Stimulated activated CD8-positive, alpha-beta memory T cell treated with anti-CD3 and anti-CD28 coated beads, Interleukin-12 subunit alpha, Interleukin-12 subunit beta, amount 100 ng/mL, for 4 hours (primary cell): ENCODE data around the gene LRRC4C.

ENCODE experiments used
- DNase-seq: peaks from one replicate; pipeline ENCODE4 v3.0.0-alpha.2; 2020; ENCODE audit warnings: low read depth

The LRRC4C gene

DNA sequence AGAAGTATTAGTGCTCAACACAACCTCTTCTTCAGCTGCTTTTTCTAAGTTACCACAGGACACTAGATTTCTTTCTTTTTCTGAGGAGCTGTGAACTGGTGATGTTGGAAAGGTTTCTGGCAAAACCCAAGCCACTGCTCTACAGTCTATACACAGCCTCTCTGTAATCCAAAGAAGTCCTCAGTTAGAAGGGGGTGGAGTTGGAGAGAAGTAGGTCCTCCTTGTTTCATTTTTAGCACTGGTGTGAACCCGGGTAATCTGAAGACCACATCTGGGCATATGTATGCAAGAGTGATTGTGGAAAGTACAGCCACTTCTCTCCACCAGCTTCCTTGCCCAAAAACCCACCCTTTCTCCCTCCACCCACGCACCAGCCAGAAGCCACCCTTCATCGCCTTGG lies 1168.1 kb downstream of the LRRC4C start:
- DNase-seq = no peak

DNA sequence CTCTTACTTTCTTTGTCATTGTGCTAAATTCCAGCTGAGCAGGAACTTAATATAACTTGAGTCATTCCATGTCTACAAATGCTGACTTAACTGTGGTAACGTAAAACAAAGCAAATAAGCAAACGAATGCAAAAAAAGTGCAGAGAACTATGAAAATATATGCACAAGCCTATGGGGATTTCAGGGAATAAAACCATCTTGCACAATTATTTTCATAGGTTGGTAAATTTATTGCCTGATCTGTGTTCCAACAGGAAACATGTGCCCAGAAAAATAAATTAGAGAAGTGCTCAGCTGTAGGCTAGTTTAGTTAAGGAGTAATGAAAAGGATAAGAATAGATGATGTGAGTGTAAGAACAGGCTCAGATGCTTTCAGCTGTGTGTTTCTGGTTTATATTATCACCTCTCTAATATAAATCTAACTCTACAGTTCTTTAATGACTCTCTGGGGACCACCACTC lies 1169.3 kb downstream of the LRRC4C start:
- DNase-seq = no peak

DNA sequence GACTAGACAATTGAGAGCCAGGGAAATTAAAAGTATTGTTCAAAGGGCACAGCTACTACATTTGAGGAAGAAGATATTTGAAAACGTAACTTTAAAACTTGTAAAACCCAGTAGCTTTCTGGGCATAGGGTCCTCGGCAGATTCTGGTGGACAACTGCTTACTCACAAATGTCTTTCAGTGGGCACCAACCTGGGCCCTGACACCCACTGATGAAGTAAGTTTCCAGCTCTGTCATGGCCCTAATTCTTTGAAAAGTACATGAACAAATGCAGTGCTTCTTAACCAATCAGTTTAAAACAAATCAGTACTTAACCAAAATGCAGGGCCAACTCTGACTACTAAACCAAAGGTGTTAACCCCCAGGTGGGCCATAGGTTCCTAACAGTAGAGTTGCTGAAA lies 1170.1 kb downstream of the LRRC4C start:
- no peak for DNase-seq

DNA sequence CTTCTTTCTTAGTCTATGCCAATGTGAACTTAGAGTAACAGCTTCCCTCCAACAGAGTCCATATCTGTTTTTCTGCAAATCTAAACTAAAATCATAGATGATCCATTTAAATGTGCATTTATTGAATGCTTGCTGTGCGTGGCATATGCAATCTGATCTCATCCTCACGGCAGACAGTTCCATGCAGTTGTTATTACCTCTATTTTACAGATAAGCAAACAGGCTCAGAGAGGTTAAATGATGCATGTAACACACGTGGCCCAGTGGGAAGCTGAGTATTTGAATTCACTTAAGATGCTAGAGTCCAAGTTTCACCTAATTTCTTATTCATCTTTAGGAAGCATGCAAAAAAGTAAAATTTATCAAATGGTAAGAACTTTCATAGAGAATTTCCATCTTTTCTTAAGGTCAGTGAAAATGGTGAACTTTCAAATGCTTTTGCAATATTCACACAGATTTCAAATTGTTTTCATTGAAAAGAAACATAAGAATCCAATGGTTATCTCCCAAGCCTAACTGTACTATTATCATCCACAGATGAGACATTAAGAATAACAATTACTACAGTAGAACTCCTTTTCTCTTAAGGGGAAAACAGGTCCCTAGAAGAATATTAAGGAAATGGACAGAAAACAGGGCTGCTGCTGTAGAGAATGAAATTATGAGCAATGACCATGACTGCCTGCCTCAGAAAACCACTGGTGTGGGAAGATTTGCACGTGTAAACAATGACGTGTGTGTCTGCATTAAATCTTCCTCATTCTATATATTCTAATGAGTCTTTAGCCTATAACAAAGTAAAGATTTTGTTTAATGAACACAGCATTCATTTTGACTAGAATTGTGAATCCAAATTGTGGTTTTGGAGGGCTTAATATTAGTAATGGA lies 1171.3 kb downstream of the LRRC4C start:
- no peak for DNase-seq

DNA sequence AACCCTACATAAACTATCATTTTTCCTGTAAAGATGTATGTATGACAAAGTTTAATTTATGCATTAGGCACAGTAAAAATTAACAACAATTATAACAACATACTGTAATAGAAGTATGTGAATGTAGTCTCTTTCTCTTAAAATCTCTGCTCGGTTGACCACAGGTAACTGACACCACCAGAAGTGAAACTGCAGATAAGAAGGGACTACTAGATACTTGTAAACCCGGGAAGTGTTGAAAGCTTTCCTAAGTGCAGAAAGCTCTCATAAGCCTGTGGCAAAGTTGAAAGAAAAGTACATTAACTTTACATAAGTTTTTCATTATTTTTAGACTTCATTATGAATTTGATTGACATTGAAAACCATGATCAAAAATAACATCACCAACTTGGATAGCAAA lies 1173.3 kb downstream of the LRRC4C start:
- no peak for DNase-seq

DNA sequence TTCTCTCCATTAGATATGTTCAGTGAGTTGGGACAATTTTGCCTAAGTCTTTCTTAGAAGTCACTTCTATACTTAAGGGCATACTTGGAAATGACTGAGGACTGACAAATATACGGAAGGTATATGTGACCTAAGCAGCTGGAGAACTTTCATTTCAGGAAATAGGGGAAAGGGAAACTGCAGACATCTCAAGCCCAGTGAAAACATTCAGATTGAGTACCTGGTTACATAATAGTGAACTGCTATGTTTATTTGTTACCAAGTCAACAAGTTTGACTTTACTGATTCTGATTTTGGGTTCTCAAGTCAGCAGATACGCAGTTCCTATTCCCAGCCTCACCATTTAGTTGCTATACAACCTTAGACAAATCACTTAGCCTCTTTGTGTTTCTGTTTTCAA lies 1173.9 kb downstream of the LRRC4C start:
- no peak for DNase-seq

DNA sequence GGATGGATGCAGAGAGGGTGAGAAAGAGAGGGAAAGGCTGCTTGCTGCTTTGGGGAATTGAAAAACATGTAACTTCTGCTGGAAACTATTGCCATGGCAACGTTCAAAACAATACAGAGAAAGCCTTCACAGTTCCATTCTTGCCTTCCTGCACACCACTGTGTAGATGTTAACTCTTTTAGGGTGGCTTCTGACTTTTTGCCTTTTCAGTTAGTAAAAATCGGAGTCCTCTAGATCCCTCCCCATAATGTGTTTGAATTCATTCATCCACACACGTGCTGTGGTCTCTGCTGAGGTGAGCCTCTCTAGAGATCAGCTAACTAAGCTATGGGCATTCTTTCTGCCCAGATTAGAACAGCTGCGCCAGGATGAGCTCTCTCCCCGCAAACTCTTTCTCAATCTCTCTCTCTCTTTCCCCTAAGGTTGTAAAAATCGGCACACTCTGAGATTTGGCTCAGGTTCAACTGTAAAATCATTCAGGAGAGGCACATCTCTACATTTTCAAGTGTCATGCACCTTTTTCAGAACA lies 1178.3 kb downstream of the LRRC4C start:
- no peak for DNase-seq

DNA sequence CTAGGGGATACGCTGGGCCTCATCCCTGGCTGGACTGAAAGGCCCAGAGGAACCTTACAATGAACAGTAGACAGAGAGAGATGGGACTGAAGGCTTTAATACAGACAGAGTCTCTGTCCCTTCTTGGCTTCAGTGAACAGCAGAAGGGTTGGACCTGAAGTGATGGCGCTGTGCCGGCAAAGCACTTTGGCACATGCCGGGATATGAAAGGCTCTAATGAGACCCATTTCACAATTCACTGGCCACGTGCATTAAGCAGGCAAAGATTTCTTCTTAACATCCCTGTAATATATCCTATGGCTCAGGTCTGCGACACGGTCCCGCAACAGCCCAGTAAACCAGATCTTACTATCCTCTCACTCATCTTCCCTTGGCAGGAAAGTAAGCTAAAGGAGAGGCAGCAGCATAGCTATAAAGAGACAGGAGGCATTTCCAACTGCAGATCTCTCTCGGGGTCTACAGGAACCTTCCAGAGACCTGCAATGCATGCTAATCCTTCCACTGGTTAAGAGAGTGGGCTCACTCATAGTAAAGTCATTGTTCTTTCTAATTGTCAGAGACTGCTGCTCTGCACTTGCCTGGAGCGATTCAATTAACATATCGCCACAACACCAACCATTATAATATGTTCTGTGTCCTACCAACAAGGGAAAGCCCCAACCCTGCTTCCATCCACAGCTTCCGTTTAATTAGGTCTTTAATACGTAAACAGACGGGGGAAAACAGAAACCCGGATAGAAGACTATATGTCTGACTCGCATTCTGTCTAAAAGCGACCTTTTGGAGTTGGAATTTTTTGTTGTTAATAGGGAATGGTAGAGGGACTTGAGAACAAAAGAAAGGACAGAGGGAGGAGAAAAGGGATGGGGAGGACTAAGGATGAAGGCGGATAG lies 1179.0 kb downstream of the LRRC4C start:
- no peak for DNase-seq

DNA sequence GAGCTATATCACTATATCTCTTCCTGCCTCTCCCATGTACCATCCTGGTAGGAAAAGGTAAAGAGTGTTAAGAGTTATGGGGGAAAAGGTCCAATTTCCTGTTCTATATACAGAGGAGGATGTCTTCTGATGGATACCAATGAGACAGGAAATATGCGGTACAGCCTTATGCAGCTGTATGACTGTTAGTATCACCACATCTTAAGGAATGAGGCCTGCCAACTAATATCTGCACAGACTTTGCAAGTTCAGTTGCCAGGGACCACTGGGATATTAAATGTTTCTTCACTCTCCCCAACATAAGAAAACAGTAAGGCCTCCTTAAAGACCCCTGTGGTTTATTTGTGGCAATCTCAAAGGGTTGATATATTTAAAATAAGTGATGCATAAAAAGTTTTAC lies 1182.5 kb downstream of the LRRC4C start:
- no peak for DNase-seq

DNA sequence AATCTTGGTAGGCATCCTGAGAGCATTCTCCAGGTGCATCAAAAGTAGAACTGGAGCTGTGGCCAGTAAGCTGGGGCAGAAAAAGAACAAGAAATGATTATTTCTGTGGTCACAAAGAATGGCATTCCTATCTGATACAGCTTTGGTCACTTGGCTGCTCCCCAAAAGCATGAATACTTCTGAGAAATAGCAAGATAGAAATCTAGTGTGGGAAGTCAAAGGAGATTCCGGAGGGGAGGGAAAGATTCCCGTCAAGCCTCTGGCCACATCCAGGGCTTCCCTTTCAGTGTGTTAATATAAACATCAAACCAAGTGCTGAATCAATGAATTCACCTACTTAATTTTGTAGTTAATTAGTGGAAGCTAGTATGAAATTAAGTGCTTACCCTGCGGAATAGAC lies 1185.4 kb downstream of the LRRC4C start:
- DNase-seq = no peak

DNA sequence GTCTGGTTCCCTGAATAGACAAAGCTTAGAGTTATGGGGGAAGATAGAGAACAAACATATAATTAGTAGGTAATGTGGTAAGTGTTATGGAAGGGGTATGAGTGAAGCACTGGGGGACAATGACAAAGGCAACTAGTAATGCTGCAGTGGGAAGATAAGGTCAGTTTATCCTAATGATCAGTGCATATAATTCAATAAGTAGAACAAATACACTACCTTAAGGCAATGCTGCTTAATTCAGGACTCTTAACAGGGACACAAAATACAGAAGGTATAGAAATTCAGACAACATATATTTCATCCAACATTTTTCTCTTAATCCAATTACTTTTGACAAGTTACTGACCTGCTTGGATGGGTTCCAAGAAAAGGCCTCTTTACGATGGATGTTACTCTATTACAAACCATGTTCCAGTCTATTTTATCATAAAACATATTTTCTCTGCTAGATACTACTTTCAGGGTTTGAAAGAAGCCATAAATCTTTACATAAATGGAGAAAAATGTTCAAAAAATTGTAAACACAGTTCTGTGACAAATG lies 1186.2 kb downstream of the LRRC4C start:
- no peak for DNase-seq

DNA sequence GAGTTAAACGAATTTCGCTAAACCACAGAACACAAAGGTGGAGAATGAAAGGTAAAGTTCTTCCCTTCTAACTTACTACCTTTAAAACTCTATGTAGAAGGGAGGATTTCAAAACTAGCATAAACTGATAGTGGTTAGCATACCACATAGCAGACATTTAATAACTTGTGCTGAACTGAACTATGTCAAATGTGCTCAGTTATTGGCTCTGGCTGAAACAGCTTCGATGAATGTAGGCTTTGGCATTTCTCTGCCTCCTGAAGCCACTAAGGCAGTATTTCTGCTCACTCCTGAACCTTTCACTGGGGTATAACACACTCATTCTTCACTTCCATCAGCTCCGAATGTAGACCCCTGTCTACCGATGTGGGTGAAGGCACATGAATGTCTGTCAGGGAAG lies 1188.1 kb downstream of the LRRC4C start:
- DNase-seq = no peak

DNA sequence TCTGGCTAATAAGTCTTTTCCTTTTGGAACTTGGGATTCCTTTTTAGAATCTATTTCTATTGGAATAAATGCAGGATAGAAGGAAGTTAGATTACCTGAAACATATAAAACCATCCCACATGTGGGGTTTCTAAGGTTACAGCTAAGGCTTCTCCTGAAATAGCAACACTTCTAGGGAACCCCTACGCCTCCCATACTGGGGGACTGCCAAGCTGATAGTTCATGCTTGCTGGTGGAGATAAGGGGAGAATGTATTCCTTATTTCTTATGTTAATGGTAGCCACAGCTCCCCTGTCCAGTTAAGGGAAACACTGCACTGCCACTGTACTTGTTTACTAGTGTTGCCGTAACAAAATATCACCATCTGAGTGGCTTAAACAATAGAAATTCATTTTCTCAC lies 1189.6 kb downstream of the LRRC4C start:
- DNase-seq = no peak

DNA sequence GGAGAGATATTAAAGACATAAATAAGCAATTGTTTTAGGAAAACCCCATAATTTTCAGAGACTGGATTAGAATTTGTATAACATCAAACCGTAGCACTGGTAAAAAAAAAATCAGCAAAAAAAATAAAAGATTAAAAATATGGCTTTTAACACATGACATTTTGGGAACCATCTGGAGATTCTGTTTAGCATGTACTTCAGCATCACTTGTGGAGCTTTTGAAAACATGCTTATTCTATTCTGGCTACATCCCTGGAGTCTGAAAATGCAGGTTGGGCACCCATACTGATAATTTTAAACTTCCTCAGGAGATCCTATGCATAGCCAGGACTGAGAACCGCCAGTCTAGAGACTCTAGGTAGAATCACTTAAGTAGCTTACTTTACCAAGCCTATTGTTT lies 1190.9 kb downstream of the LRRC4C start:
- DNase-seq = no peak

DNA sequence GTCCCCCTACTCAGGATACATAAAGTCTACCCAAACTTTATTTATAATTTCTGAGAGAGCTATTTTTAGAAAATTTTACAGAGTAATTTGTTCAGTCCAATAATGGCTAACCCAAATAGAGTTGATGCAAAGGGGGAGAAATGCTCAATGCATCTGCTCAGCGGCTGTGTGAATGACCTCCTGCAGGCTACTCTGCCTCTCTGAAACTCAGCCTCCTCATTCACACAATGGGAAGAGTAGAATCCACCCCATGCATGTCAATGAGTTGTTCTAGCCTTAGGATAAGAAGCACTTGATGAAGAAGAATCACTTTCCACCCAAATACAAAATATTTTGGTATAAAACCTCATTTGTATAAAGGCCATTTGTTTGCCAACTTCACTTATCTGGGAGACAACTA lies 1204.0 kb downstream of the LRRC4C start:
- no peak for DNase-seq

DNA sequence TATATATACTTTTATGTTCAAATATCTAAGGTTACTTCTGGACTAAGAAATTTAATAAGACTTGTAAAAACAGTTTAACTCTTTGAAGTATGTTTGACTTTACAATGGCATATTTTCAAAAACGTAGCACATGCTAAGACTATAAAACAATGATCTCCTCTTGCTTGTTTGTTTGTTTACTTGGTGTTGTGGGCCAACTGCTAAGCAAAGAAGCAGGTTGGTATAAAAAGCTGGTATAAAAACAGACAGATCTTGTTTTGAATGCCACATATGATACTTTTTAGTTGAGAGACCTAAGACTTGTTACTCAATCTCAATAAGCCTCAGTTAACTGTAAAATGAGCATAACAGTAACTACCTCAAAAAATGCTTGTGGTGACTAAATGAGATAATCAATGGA lies 1206.3 kb downstream of the LRRC4C start:
- no peak for DNase-seq

DNA sequence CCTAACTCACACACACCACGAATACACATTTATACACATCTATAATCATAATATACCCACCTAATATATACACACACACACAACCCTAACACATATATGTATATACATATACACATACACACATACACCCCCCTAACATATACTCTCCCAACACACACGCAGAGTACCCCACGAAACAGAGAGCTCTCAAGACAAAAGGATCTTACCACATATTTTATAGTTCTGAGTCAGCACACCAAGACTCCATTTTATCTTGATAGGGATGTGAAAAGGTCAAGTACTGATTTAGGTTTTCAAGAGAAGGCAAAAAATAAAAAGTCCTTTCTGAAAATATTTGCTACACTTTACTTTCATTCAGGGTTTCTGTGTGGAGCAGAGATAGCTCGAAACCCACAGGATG lies 1207.2 kb downstream of the LRRC4C start:
- DNase-seq = no peak

DNA sequence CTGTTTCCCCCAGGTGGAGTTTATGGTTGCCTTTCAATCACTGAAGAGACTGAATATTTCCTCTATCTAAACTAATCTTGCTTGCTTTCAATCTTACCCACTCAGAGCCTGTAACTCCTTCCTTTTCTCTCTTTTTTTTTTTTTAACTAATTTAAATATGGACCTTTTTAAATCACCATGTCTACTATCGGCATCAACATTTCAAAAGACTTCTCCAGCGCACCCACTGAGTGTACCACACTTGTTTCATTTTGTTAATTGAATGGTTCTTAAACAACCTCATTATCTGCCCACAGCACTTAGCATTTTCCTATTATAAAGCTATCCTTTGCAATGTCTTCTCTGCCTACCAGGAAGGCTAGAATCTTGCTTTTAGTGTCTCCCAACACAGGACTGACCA lies 1212.5 kb downstream of the LRRC4C start:
- DNase-seq = no peak

DNA sequence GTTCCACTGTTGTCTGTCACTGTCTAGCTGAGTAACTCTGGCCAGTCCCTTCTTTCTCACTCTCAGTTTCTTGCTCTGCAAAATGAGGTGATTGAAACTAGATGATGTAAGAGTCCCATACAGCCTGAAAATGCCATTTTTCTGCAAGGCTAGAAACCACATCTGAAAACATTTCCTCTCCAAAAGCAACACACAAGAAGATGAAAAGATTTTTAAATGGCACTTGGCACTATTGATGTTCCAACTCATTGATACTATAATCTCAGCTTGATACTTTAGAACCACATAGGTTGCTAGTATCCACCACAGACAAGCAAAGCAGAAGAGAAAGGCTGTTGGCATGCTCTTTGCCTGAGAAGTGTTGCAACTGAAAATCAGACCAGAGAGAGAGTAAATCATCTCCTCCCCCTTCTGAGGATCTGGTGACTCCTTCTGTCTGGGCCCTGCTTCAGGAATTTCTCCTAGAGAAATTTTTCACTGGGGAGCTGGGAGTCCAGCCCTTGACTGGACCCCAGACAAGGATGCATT lies 1217.9 kb downstream of the LRRC4C start:
- DNase-seq = no peak

DNA sequence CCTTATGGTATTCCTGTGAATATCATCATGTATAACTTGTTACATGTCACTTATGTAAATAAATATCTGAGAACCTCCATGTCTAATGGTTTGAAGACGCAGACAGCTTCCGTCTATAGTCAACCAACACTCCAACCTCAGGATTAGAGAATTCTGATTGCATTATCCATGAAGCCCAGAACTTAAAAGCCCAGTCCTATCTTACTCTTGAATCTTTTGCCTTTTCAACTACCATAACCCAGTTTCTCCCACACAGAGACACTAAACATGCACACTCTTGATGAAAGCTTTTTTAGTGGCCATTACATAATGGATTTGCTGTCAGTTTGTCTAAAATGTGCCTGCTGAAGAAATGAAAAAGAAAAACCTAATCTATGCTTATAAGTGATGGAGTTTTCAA lies 1219.2 kb downstream of the LRRC4C start:
- DNase-seq = no peak

DNA sequence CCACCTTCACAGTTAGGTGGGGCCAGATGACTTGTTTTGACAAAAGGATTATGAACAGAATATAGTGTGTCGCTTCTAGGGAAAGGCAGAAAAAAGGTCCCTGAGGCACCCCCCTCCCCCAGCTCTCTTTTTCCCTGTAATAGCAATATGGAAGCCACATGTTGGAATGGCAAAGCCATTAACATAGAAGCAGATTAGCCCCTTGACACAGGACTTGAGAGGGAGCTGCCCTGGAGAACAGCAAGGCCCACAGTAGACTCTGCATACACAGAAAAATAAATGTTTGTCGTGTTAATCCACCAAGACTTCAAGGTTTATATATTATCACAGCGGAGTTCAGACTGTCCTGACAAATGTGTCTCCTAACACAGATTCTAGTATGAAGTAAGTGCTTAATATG lies 1222.9 kb downstream of the LRRC4C start:
- no peak for DNase-seq

DNA sequence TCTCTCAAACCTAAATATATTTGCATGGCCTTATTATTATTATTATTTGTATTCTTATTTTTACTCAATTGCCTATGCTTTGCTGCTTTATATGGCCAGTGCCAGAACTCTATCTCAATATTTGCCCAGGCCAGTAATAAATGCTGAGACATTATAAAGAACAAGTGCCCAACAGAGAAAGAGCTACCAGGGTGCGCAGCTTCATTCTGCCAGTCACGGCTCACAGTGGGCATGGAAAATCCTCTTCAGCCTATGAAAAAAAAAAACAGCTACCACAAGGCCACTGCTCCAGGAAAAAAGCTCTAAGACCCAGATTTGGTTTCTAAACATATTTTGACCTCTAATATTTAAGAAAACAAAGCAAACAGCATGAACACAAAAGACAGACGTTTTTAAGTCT lies 1223.6 kb downstream of the LRRC4C start:
- no peak for DNase-seq
